Upper lobe of left lung (tissue), 6 donors: ENCODE results near the gene UNC5A. TPM values are rescaled to one million over a fixed set of nuclear protein-coding genes. Genes with fewer than 3 reads are reported as not detected.

Experiments
- ATAC-seq, 2 donors: fragments of 200-7000 bp; cut with Tn5 transposase; one replicate each; pipeline ENCODE4 v1.9.1; 2022; ENCODE audit warnings: mild to moderate bottlenecking in 2 of 2, moderate library complexity in 2 of 2; ENCODE audit not compliant: low FRiP score in 2 of 2
- DNase-seq, 2 donors: peaks; one replicate each; pipeline ENCODE4 v3.0.0-alpha.2; 2019 to 2020
- H3K27ac ChIP-seq, 4 donors: fragments of 200-600 bp; sonication (generic); one replicate each; pipeline ENCODE4 v1.5.1; 2016 to 2019
- H3K27me3 ChIP-seq, 4 donors: fragments of 200-600 bp; sonication (generic); one replicate each; pipeline ENCODE4 v1.5.1; 2017 to 2019
- H3K36me3 ChIP-seq, 4 donors: fragments of 200-600 bp; sonication (generic); one replicate each; pipeline ENCODE4 v1.5.1; 2016 to 2019
- H3K4me1 ChIP-seq, 4 donors: fragments of 200-600 bp; sonication (generic); one replicate each; pipeline ENCODE4 v1.5.1; 2018 to 2019
- H3K4me3 ChIP-seq, 4 donors: fragments of 200-600 bp; sonication (generic); one replicate each; pipeline ENCODE4 v1.5.1; 2017 to 2019; ENCODE audit warnings: mild to moderate bottlenecking in 2 of 4, moderate library complexity in 1 of 4
- H3K9me3 ChIP-seq, 4 donors: fragments of 200-600 bp; sonication (generic); one replicate each; pipeline ENCODE4 v1.5.1; 2018 to 2019
- EP300 ChIP-seq, 4 donors: sonication (generic); formaldehyde crosslinking; IDR thresholded peaks; one replicate each; pipeline ENCODE4 v1.5.1; 2017; ENCODE audit warnings: antibody characterized with exemption in 4 of 4, control low read depth in 2 of 4
- POLR2A ChIP-seq, 4 donors: fragments of 450-650 bp; IDR thresholded peaks; one replicate each; pipeline ENCODE4 v1.5.1; 2016 to 2017; ENCODE audit warnings: antibody characterized with exemption in 4 of 4, mild to moderate bottlenecking in 2 of 4
- POLR2AphosphoS5 ChIP-seq, 2 donors: sonication (generic); formaldehyde crosslinking; IDR thresholded peaks; one replicate each; pipeline ENCODE4 v1.5.1; 2017; ENCODE audit warnings: antibody characterized with exemption in 2 of 2
- WGBS, 2 donors: methylation state at CpG; one replicate each; pipeline ENCODE4 v1.1.5; 2017 to 2018; 5-methylcytosine and 5-hydroxymethylcytosine counted together
- total RNA-seq, 6 donors: library from RNA; depleted of rRNA in 4 of 6; stranded (reverse); fragments of >200 nt in 4 of 6; gene quantifications; one replicate each; pipeline versions ENCODE4 v1.1.0 to v1.2.1, GENCODE V29; 2016 to 2021
- TF ChIP-seq, protein P1 (sequence below), 6 experiments: fragments of 450-650 bp in 4 of 6; fragments of 200-600 bp in 2 of 6; sonication (generic) in 2 of 6; IDR thresholded peaks; one replicate each; pipeline ENCODE4 v1.5.1; 2016 to 2019; ENCODE audit warnings: antibody characterized with exemption in 6 of 6
- donor health status: DM: no; HTN: no; CAD: no; lungs with moderate emphysema.
- donor health status: DM: no; HTN: yes; CAD: no; lungs with severe emphysema.

The UNC5A gene
- total RNA-seq, 6 donors from 2014 or later: 0.20 to 1.0 (median 0.39) TPM; not detected in 1

DNA sequence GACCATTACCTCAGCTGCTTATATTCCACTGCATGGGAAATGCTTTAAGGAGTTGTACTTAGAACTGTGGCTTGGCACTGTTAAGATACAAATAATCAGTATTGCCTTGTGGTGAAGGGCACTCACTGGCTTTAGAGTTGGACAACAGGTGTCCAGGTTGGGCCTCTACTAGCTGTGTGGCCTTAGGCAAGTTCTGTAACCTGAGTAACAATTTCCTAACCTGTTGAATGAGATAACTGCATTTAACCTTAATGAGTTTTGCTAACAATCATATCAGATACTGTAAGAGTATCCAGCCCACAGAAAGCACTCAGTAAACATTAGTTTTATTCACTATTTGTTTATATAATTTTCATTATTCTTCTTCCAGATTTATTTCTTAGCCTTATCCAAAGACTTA lies 106.0 kb downstream of the UNC5A start:
- Histone ChIP-seq H3K9me3 (no peaks in the 10 kb centered on the region), H3K4me1 (peaks cover 0 to 3% (median 0%) of the 10 kb centered on the region in 4 donors), H3K27ac (no peak overlapping the region), H3K36me3 (peaks cover 0 to 15% (median 2%) of the 10 kb centered on the region in 4 donors), H3K27me3 (no peaks in the 10 kb centered on the region), H3K4me3 (no peak overlapping the region)
- ATAC-seq (peak in 1 of 2 donors; percentile 26), DNase-seq (no peak)
- TF ChIP-seq, protein P1, sequence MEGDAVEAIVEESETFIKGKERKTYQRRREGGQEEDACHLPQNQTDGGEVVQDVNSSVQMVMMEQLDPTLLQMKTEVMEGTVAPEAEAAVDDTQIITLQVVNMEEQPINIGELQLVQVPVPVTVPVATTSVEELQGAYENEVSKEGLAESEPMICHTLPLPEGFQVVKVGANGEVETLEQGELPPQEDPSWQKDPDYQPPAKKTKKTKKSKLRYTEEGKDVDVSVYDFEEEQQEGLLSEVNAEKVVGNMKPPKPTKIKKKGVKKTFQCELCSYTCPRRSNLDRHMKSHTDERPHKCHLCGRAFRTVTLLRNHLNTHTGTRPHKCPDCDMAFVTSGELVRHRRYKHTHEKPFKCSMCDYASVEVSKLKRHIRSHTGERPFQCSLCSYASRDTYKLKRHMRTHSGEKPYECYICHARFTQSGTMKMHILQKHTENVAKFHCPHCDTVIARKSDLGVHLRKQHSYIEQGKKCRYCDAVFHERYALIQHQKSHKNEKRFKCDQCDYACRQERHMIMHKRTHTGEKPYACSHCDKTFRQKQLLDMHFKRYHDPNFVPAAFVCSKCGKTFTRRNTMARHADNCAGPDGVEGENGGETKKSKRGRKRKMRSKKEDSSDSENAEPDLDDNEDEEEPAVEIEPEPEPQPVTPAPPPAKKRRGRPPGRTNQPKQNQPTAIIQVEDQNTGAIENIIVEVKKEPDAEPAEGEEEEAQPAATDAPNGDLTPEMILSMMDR (IDR thresholded peaks at IDR 0.05): no peak
- TF ChIP-seq POLR2A (IDR thresholded peaks at IDR 0.05): no peak

DNA sequence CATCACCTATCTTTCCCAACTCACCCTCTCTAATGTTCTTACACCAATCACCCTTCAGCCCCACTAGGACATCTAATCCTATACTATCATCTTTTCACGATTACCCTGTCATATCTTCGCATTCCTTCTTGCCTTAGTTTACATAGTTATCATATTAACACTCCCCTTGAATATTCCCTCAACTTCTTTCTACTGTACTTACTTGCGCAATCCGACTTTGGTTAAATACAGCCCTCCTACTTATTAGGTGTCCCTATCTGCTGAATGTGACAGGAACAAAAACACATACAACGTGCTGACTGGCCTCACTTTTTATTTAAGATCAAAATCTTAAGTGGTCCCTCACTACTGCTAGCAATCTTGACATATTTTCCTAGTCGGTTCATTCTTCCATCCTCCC lies 108.3 kb downstream of the UNC5A start:
- H3K9me3 ChIP-seq: no peaks in the 10 kb centered on the region
- ATAC-seq (no peak), DNase-seq (no peak)
- no peak for TF ChIP-seq POLR2AphosphoS5 (IDR thresholded peaks at IDR 0.05)
- TF ChIP-seq EP300 (IDR thresholded peaks at IDR 0.05): no peak
- TF ChIP-seq, protein P1 (IDR thresholded peaks at IDR 0.05): no peak
- no peak for TF ChIP-seq POLR2A (IDR thresholded peaks at IDR 0.05)
- H3K27ac ChIP-seq: no peak overlapping the region
- peaks cover 0 to 15% (median 2%) of the 10 kb centered on the region in 4 donors for H3K36me3 ChIP-seq
- no peaks in the 10 kb centered on the region for H3K27me3 ChIP-seq
- WGBS, 2 donors: 91 to 92% methylated on average over 6 of the region's 6 CpGs
- no peak overlapping the region for H3K4me3 ChIP-seq
- peaks cover 0 to 3% (median 0%) of the 10 kb centered on the region in 4 donors for H3K4me1 ChIP-seq

DNA sequence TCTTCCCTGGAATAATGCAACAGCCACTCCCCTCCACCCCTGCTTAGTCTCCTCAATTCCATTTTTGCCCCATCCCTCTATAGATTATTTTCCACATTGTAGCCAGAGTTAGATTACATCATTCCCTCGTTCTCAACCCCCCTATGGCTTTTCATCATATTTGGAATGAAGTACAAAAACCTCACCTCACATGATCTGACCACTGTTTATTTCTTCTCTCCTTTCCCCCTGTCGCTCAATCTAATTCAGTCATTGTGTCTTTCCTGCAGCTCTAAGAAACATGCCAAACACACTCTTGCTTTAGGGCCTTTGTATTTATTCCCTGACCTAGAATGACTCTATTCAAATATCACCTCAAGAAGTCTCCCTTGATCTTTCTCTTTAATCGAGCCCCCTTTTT lies 111.4 kb downstream of the UNC5A start:
- 64 to 70% methylated on average over 3 of the region's 3 CpGs for WGBS, 2 donors
- Histone ChIP-seq H3K27ac (no peak overlapping the region), H3K36me3 (peaks cover 0 to 20% (median 2%) of the 10 kb centered on the region in 4 donors), H3K4me1 (peaks cover 0 to under 1% (median 0%) of the 10 kb centered on the region in 4 donors), H3K27me3 (no peaks in the 10 kb centered on the region), H3K4me3 (no peak overlapping the region), H3K9me3 (no peaks in the 10 kb centered on the region)
- TF ChIP-seq POLR2AphosphoS5 (IDR thresholded peaks at IDR 0.05) (no peak), EP300 (IDR thresholded peaks at IDR 0.05) (no peak), POLR2A (IDR thresholded peaks at IDR 0.05) (no peak)
- TF ChIP-seq, protein P1 (IDR thresholded peaks at IDR 0.05): no peak
- no peak for DNase-seq
- no peak for ATAC-seq

DNA sequence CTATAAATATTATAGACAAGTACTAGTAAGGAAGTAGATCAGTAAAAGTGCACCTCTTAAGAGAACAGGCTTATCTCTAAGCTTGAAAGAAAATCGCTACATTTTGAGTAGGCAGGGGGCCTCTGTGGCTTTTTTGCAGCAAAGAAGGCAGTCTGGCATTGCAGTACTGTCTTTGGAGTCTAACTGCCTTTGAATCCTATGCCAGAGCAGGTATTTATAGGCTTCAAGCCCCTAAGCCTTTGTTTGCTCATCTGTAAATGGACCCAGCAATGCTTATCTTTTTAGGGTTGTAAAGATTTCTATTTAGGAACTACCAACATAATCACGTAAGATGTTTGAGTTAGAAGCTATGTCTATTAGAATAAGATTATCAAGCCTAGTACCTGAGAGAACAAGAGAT lies 112.5 kb downstream of the UNC5A start:
- TF ChIP-seq POLR2A (IDR thresholded peaks at IDR 0.05) (no peak), EP300 (IDR thresholded peaks at IDR 0.05) (no peak), POLR2AphosphoS5 (IDR thresholded peaks at IDR 0.05) (no peak)
- TF ChIP-seq, protein P1 (IDR thresholded peaks at IDR 0.05): no peak
- Histone ChIP-seq H3K4me1 (no peaks in the 10 kb centered on the region), H3K27ac (no peak overlapping the region), H3K36me3 (peaks cover 0 to 16% (median 0%) of the 10 kb centered on the region in 4 donors), H3K27me3 (no peaks in the 10 kb centered on the region), H3K4me3 (no peak overlapping the region), H3K9me3 (no peaks in the 10 kb centered on the region)
- no peak for ATAC-seq
- WGBS, 2 donors: 88 to 92% methylated on average over 2 of the region's 2 CpGs
- DNase-seq: no peak

DNA sequence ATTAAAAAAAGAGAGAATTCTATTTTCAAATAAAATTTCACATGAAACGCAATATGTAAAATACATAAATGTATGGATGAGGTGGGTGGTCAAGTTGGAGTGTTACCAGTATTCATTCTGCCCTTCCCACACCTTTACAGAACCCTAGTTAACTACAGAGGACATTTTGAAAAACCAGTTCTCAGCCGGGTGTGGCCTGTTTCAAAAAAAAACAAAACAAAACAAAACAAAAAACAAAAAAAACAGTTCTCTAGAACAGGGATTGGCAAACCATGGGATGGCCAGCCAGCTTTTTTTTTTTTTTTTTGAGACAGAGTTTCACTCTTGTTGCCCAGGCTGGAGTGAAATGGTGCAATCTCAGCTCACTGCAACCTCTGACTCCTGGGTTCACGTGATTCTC lies 117.2 kb downstream of the UNC5A start:
- ATAC-seq (no peak), DNase-seq (no peak)
- Histone ChIP-seq H3K4me3 (no peak overlapping the region), H3K4me1 (no peaks in the 10 kb centered on the region), H3K36me3 (peaks cover 0 to 37% (median 11%) of the 10 kb centered on the region in 4 donors), H3K27me3 (no peaks in the 10 kb centered on the region), H3K27ac (no peak overlapping the region), H3K9me3 (no peaks in the 10 kb centered on the region)
- WGBS, 2 donors: 88 to 91% methylated on average over 3 of the region's 3 CpGs
- TF ChIP-seq, protein P1 (IDR thresholded peaks at IDR 0.05): no peak
- no peak for TF ChIP-seq EP300 (IDR thresholded peaks at IDR 0.05)
- no peak for TF ChIP-seq POLR2A (IDR thresholded peaks at IDR 0.05)
- no peak for TF ChIP-seq POLR2AphosphoS5 (IDR thresholded peaks at IDR 0.05)
